PFSK-1 (cell line): ENCODE results near the gene NFIA.

Experiments used
- POLR2AphosphoS5 ChIP-seq: IDR thresholded peaks from 2 replicates; pipeline ENCODE4 v1.6.1; 2012; ENCODE audit warnings: low read depth, mild to moderate bottlenecking, control low read depth, low read length, moderate library complexity
- SIN3A ChIP-seq: IDR thresholded peaks from 2 replicates; pipeline ENCODE4 v1.6.1; 2012; ENCODE audit warnings: mild to moderate bottlenecking, low read length, moderate library complexity, borderline replicate concordance; ENCODE audit not compliant: insufficient read depth
- TAF1 ChIP-seq: IDR thresholded peaks from 2 replicates; pipeline ENCODE4 v1.6.1; 2012; ENCODE audit warnings: low read length, control low read depth, borderline replicate concordance; ENCODE audit not compliant: insufficient read depth

DNA sequence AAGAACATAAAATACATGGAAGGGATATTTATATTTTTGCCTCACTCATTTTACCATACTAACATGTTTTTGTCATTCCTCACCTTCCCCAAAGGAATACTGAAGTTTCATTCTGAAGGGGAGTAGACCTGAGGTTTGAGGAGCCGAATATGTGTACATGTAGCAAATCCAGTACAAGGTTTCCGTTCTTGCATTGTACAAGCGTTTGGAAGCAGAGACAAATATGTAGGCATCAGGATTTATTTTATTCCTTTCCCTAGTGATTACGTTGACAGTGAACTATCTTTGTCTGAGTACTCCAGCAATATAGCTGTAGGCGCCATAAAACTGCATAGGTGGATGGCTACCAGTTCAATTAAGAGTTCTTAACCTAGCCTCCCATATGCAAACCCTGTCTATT is 191.5 kb downstream of the NFIA start:
- no peak for TF ChIP-seq POLR2AphosphoS5
- TF ChIP-seq TAF1, result no peak
- TF ChIP-seq SIN3A, result no peak
